Right cardiac atrium (tissue), 5 donors: ENCODE results near the gene SGCD. TPM values are rescaled to one million over a fixed set of nuclear protein-coding genes. Genes with fewer than 3 reads are reported as not detected.

Experiments used
- ATAC-seq, 2 donors: fragments of 200-7000 bp; cut with Tn5 transposase; one replicate each; pipeline versions ENCODE4 v1.8.0 to v1.9.1; 2020; ENCODE audit warnings: moderate library complexity in 2 of 2, mild to moderate bottlenecking in 1 of 2
- DNase-seq, 3 donors: peaks; one replicate each; pipeline ENCODE4 v3.0.0-alpha.2; 2020
- H3K27ac ChIP-seq: one replicate; pipeline ENCODE4 v1.5.1; 2013; ENCODE audit warnings: mild to moderate bottlenecking, low read length, control low read depth, moderate library complexity
- H3K27me3 ChIP-seq: one replicate; pipeline ENCODE4 v1.6.1; 2013; ENCODE audit not compliant: control insufficient read depth, insufficient read depth
- H3K4me1 ChIP-seq: one replicate; pipeline ENCODE4 v1.6.1; 2013; ENCODE audit warnings: low read length; ENCODE audit not compliant: control insufficient read depth, insufficient read depth
- H3K4me3 ChIP-seq: one replicate; pipeline ENCODE4 v1.5.1; 2013; ENCODE audit warnings: low read length, control low read depth
- H3K9me3 ChIP-seq: one replicate; pipeline ENCODE4 v1.6.1; 2013; ENCODE audit warnings: low read length; ENCODE audit not compliant: control insufficient read depth
- WGBS: extraction: QIAGEN DNeasy Blood & Tissue Kit; methylation state at CpG from one replicate; pipeline ENCODE4 v1.1.7; 2013; 5-methylcytosine and 5-hydroxymethylcytosine counted together
- intact Hi-C, 4 donors: fragments of 100-400 bp; cut with DNase I; formaldehyde crosslinking; loops; one replicate each; pipeline versions ENCODE4 v1.11.0 to v1.14.0; 2022 to 2023
- polyA plus RNA-seq: library from polyadenylated mRNA; stranded (reverse); fragments of 200-250 nt; gene quantifications from one replicate; pipeline ENCODE4 v1.2.3, GENCODE V29; 2013
- total RNA-seq, 4 donors: library from RNA; stranded (reverse); fragmentation: NEBNext Ultra II Directional; extraction: Animal tissue kit (Norgen Biotek cat#: 25700); gene quantifications; one replicate each; pipeline ENCODE4 v1.2.1, GENCODE V29; 2021
- donor health status: healthy with polysubstance abuse.
- donor health status: DM: no; HTN: yes; CAD: no.
- donor health status: DM: no; HTN: no; CAD: no.
- donor health status: DM: no; HTN: yes; CAD: no; lungs with severe emphysema.
- donor health status: DM: yes; HTN: yes; CAD: no.

The SGCD gene
- total and polyA plus RNA-seq, 5 donors, result 23.2 to 151 (median 75.8) TPM

GRCh38 chr5:156670615-156671014 lies 343.7 kb downstream of the SGCD start:
- H3K4me1 ChIP-seq, result no peaks in the 10 kb centered on the region
- no peak overlapping the region for H3K27ac ChIP-seq
- no peak overlapping the region for H3K4me3 ChIP-seq
- H3K27me3 ChIP-seq, result no peaks in the 10 kb centered on the region
- DNase-seq (no peak), ATAC-seq (no peak)
- no peaks in the 10 kb centered on the region for H3K9me3 ChIP-seq
- 51% methylated on average over 2 of the region's 2 CpGs for WGBS
- intact Hi-C loops, result no loop called here

- peaks cover 2% of the 10 kb centered on the region for H3K4me1 ChIP-seq
- no peak overlapping the region for H3K4me3 ChIP-seq
- no peak overlapping the region for H3K27ac ChIP-seq
- ATAC-seq (peak in 1 of 2 donors; percentile 38), DNase-seq (no peak)
- intact Hi-C loops, result no loop called here
- H3K27me3 ChIP-seq, result no peaks in the 10 kb centered on the region
- no peaks in the 10 kb centered on the region for H3K9me3 ChIP-seq
Observed at GRCh38 chr5:156675395-156675794, 348.4 kb downstream of the SGCD start.

GRCh38 chr5:156677963-156678362 lies 351.0 kb downstream of the SGCD start:
- ATAC-seq (peak; percentile 83 to 86), DNase-seq (peak in 1 of 3 donors; percentile 35)
- H3K27ac ChIP-seq, result no peak overlapping the region
- intact Hi-C loops, result no loop called here
- 60% methylated on average over 1 of the region's 1 CpG for WGBS
- peaks cover 8% of the 10 kb centered on the region for H3K4me1 ChIP-seq
- H3K4me3 ChIP-seq, result no peak overlapping the region
- H3K9me3 ChIP-seq, result no peaks in the 10 kb centered on the region
- H3K27me3 ChIP-seq, result no peaks in the 10 kb centered on the region

GRCh38 chr5:156678484-156678883 lies 351.5 kb downstream of the SGCD start:
- Histone ChIP-seq H3K4me3 (no peak overlapping the region), H3K27me3 (no peaks in the 10 kb centered on the region), H3K4me1 (peaks cover 8% of the 10 kb centered on the region), H3K9me3 (no peaks in the 10 kb centered on the region), H3K27ac (no peak overlapping the region)
- no peak for DNase-seq
- 60% methylated on average over 3 of the region's 3 CpGs for WGBS
- intact Hi-C loops, result no loop called here
- no peak for ATAC-seq

GRCh38 chr5:156680831-156681230 lies 353.9 kb downstream of the SGCD start:
- Histone ChIP-seq H3K4me3 (no peak overlapping the region), H3K27ac (no peak overlapping the region), H3K27me3 (no peaks in the 10 kb centered on the region), H3K4me1 (peaks cover 8% of the 10 kb centered on the region), H3K9me3 (no peaks in the 10 kb centered on the region)
- WGBS, result 76% methylated on average over 10 of the region's 10 CpGs
- DNase-seq, result peak in 2 of 3 donors; percentile 11 to 36
- ATAC-seq, result peak in 1 of 2 donors; percentile 29
- intact Hi-C loops, result loop anchor here in 1 of 4 donors (10.0 kb wide), 1 partner anchor 86 kb away; no protein-coding TSS in a partner anchor

GRCh38 chr5:156681265-156681664 lies 354.3 kb downstream of the SGCD start:
- Histone ChIP-seq H3K27me3 (no peaks in the 10 kb centered on the region), H3K27ac (no peak overlapping the region), H3K9me3 (no peaks in the 10 kb centered on the region), H3K4me3 (no peak overlapping the region), H3K4me1 (peaks cover 8% of the 10 kb centered on the region)
- ATAC-seq, result no peak
- intact Hi-C loops, result loop anchor here in 1 of 4 donors (10.0 kb wide), 1 partner anchor 86 kb away; no protein-coding TSS in a partner anchor
- DNase-seq, result no peak
- whole genome bisulfite sequencing, result 59% methylated on average over 3 of the region's 3 CpGs

- Histone ChIP-seq H3K27me3 (no peaks in the 10 kb centered on the region), H3K27ac (no peak overlapping the region), H3K9me3 (no peaks in the 10 kb centered on the region), H3K4me1 (peaks cover 6% of the 10 kb centered on the region), H3K4me3 (no peak overlapping the region)
- no peak for DNase-seq
- WGBS, result 66% methylated on average over 2 of the region's 2 CpGs
- intact Hi-C loops, result loop anchor here in 1 of 4 donors (10.0 kb wide), 1 partner anchor 88 kb away; no protein-coding TSS in a partner anchor
- no peak for ATAC-seq
Observed at GRCh38 chr5:156682971-156683370, 356.0 kb downstream of the SGCD start.

GRCh38 chr5:156683509-156683908 lies 356.5 kb downstream of the SGCD start:
- Histone ChIP-seq H3K4me3 (no peak overlapping the region), H3K27ac (no peak overlapping the region), H3K27me3 (no peaks in the 10 kb centered on the region), H3K4me1 (peaks cover 6% of the 10 kb centered on the region), H3K9me3 (no peaks in the 10 kb centered on the region)
- intact Hi-C loops, result loop anchor here in 1 of 4 donors (10.0 kb wide), 1 partner anchor 89 kb away; no protein-coding TSS in a partner anchor
- WGBS, result 53% methylated on average over 1 of the region's 1 CpG
- DNase-seq (no peak), ATAC-seq (no peak)

- H3K4me1 ChIP-seq, result peaks cover 6% of the 10 kb centered on the region
- no peak overlapping the region for H3K27ac ChIP-seq
- no peaks in the 10 kb centered on the region for H3K27me3 ChIP-seq
- DNase-seq (no peak), ATAC-seq (no peak)
- intact Hi-C loops, result loop anchor here in 1 of 4 donors (10.0 kb wide), 1 partner anchor 89 kb away; no protein-coding TSS in a partner anchor
- WGBS, result 85% methylated on average over 2 of the region's 2 CpGs
- no peak overlapping the region for H3K4me3 ChIP-seq
- H3K9me3 ChIP-seq, result no peaks in the 10 kb centered on the region
Observed at GRCh38 chr5:156684216-156684615, 357.3 kb downstream of the SGCD start.

GRCh38 chr5:156685481-156685880 lies 358.5 kb downstream of the SGCD start:
- H3K9me3 ChIP-seq, result no peaks in the 10 kb centered on the region
- intact Hi-C loops, result loop anchor here in 1 of 4 donors (10.0 kb wide), 1 partner anchor 91 kb away; no protein-coding TSS in a partner anchor
- ATAC-seq (no peak), DNase-seq (no peak)
- peaks cover 6% of the 10 kb centered on the region for H3K4me1 ChIP-seq
- no peak overlapping the region for H3K4me3 ChIP-seq
- peak overlapping the region; percentile 42 for H3K27ac ChIP-seq
- no peaks in the 10 kb centered on the region for H3K27me3 ChIP-seq

GRCh38 chr5:156686380-156686779 lies 359.4 kb downstream of the SGCD start:
- peak overlapping the region; percentile 66 for H3K27ac ChIP-seq
- intact Hi-C loops, result loop anchor here in 1 of 4 donors (10.0 kb wide), 1 partner anchor 92 kb away; no protein-coding TSS in a partner anchor

More at GRCh38 chr5:156686380-156686779, 359.4 kb downstream of the SGCD start:
- DNase-seq (no peak), ATAC-seq (peak; percentile 8 to 15)
- Histone ChIP-seq H3K9me3 (no peaks in the 10 kb centered on the region), H3K4me1 (no peaks in the 10 kb centered on the region), H3K4me3 (no peak overlapping the region), H3K27me3 (no peaks in the 10 kb centered on the region)
- WGBS, result 58% methylated on average over 2 of the region's 2 CpGs
